PFSK-1 (cell line): ENCODE results near the gene CLK2.

Experiments used
- FOXP2 ChIP-seq: optimal IDR thresholded peaks from 2 replicates; pipeline ENCODE3; 2011; ENCODE audit warnings: borderline replicate concordance, control low read depth, inconsistent platforms; ENCODE audit not compliant: insufficient read depth; ENCODE audit errors: extremely low read length, extremely low read depth
- POLR2AphosphoS5 ChIP-seq: IDR thresholded peaks from 2 replicates; pipeline ENCODE4 v1.6.1; 2012; ENCODE audit warnings: low read depth, mild to moderate bottlenecking, control low read depth, low read length, moderate library complexity
- SIN3A ChIP-seq: IDR thresholded peaks from 2 replicates; pipeline ENCODE4 v1.6.1; 2012; ENCODE audit warnings: mild to moderate bottlenecking, low read length, moderate library complexity, borderline replicate concordance; ENCODE audit not compliant: insufficient read depth
- TAF1 ChIP-seq: IDR thresholded peaks from 2 replicates; pipeline ENCODE4 v1.6.1; 2012; ENCODE audit warnings: low read length, control low read depth, borderline replicate concordance; ENCODE audit not compliant: insufficient read depth
- TF ChIP-seq, protein P1 (sequence below), 2 experiments: IDR thresholded peaks; 2 replicates each; pipeline versions ENCODE4 v1.6.1 to v1.8.0; 2011 to 2012; ENCODE audit warnings: low read depth in 2 of 2, low read length in 2 of 2, control low read depth in 1 of 2, inconsistent platforms in 1 of 2, mild to moderate bottlenecking in 1 of 2, moderate library complexity in 1 of 2; ENCODE audit not compliant: insufficient read depth in 1 of 2

Gene CLK2

DNA sequence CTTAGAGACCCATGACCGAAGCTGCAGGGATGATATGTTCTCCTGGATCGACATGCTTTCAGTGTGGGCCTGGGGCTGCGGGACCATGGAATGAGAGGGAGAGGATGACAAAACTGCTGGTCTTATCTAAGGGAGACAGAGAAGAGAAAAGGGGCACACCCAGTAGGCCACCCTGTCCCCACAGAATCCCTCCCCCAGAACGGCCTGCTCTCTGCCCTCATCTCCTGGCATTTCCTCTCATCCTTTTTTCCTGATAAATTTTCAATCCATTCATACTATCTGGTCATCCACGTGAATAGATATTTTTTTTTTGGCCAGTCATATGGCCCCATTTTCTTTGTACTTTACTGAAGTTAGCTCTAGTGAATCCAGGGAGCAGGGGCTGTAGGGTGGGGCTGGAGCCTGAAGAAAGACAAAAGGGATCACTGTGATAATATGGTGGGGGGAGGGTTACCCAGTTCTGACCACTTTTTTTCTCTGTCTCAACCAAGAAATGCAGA lies 28.1 kb upstream of the CLK2 start, which contains the start of gene PKLR:
Gene PKLR, minus strand, starts transcription at position 97 of the 500 bp plus-strand sequence. Its CDS starts 43 bp downstream, at position 54.
- TF ChIP-seq TAF1, result no peak
- TF ChIP-seq FOXP2, result no peak
- TF ChIP-seq SIN3A, result no peak
- TF ChIP-seq, protein P1, sequence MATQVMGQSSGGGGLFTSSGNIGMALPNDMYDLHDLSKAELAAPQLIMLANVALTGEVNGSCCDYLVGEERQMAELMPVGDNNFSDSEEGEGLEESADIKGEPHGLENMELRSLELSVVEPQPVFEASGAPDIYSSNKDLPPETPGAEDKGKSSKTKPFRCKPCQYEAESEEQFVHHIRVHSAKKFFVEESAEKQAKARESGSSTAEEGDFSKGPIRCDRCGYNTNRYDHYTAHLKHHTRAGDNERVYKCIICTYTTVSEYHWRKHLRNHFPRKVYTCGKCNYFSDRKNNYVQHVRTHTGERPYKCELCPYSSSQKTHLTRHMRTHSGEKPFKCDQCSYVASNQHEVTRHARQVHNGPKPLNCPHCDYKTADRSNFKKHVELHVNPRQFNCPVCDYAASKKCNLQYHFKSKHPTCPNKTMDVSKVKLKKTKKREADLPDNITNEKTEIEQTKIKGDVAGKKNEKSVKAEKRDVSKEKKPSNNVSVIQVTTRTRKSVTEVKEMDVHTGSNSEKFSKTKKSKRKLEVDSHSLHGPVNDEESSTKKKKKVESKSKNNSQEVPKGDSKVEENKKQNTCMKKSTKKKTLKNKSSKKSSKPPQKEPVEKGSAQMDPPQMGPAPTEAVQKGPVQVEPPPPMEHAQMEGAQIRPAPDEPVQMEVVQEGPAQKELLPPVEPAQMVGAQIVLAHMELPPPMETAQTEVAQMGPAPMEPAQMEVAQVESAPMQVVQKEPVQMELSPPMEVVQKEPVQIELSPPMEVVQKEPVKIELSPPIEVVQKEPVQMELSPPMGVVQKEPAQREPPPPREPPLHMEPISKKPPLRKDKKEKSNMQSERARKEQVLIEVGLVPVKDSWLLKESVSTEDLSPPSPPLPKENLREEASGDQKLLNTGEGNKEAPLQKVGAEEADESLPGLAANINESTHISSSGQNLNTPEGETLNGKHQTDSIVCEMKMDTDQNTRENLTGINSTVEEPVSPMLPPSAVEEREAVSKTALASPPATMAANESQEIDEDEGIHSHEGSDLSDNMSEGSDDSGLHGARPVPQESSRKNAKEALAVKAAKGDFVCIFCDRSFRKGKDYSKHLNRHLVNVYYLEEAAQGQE (IDR thresholded peaks at IDR 0.05; ENCODE audit: insufficient read depth in 1 of 2, low read depth in 2 of 2, low read length in 2 of 2), result no peak

GRCh38 chr1:155300553-155301329 lies 27.4 kb upstream of the CLK2 start:
- TF ChIP-seq TAF1 (no peak), FOXP2 (no peak), SIN3A (no peak), POLR2AphosphoS5 (no peak)
- TF ChIP-seq, protein P1 (IDR thresholded peaks at IDR 0.05; ENCODE audit: insufficient read depth in 1 of 2, low read depth in 2 of 2, low read length in 2 of 2), result no peak

DNA sequence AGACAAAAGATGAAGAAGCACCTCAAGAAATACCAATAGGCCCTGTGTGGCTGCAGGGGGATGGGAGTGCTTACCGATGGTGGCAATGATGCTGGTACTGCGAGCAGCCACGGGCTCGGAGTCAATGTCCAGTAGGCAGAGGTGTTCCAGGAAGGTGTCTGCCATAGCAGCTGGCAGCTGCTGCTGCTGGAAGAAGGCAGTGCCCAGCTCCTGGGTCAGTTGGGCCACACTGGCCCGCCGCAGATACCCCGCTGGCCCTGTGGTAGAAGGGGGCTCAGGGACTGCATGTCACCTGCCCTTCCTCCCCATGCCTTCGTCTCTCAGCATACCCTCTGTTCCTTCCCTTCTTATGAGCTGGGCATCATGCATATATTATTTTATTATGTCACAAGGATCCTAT lies 26.7 kb upstream of the CLK2 start:
- TF ChIP-seq SIN3A, result no peak

DNA sequence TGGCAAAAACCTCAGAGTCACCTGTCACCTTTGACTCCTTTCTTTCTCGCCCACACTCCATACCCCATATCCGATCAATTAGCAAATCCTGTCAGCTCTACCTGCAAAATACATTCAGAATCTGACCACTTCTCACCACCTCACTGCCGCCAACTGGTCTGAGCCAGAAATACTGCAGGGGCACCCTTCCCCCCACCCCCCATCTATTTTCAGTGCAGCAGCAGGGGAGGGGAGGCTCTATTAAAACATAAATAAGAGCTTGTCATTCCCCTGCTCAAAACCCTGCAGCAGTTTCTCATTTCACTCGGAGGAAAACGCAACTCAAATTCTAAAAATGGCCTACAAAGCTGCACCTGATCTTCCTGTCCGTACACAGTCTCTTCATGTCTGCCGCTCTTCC lies 24.1 kb upstream of the CLK2 start:
- TF ChIP-seq SIN3A, result no peak
- TF ChIP-seq, protein P1 (IDR thresholded peaks at IDR 0.05; ENCODE audit: insufficient read depth in 1 of 2, low read depth in 2 of 2, low read length in 2 of 2), result no peak
- no peak for TF ChIP-seq POLR2AphosphoS5
- TF ChIP-seq TAF1, result no peak
- no peak for TF ChIP-seq FOXP2

GRCh38 chr1:155296661-155297060 lies 23.4 kb upstream of the CLK2 start:
- no peak for TF ChIP-seq TAF1

- no peak for TF ChIP-seq POLR2AphosphoS5
- TF ChIP-seq TAF1, result no peak
- TF ChIP-seq, protein P1 (IDR thresholded peaks at IDR 0.05; ENCODE audit: insufficient read depth in 1 of 2, low read depth in 2 of 2, low read length in 2 of 2), result no peak
- TF ChIP-seq SIN3A, result no peak
- no peak for TF ChIP-seq FOXP2
Measured at GRCh38 chr1:155295942-155296267, 22.6 kb upstream of the CLK2 start.
